AG10803 (cell line): ENCODE data around the gene RGS14.

Experiments used
- DNase-seq: peaks from one replicate; pipeline ENCODE4 v3.0.0; 2010; ENCODE audit warnings: low read depth
- H3K4me3 ChIP-seq: 2 replicates; pipeline ENCODE4 v1.5.1; 2011; ENCODE audit warnings: mild to moderate bottlenecking, low read length, control low read depth
- CTCF ChIP-seq: conservative IDR thresholded peaks from 2 replicates; pipeline ENCODE4 v1.5.1; 2011; ENCODE audit warnings: mild to moderate bottlenecking, low read length, control low read depth, inconsistent platforms

The RGS14 gene

GRCh38 chr5:177311723-177312648 is 45.7 kb upstream of the RGS14 start, which contains the start of gene MXD3:
MXD3 (minus strand) TSS chr5:177311898; CDS start chr5:177311830, 68 bp downstream.
- peak within 1 kb of the TSS; percentile 75 for H3K4me3 ChIP-seq
- DNase-seq, result peak; percentile 91
- no peak for TF ChIP-seq CTCF

- DNase-seq, result no peak
- H3K4me3 ChIP-seq, result peak overlapping the region; percentile 12
- no peak for TF ChIP-seq CTCF
Measured at GRCh38 chr5:177312649-177313181, 45.0 kb upstream of the RGS14 start.

- H3K4me3 ChIP-seq, result no peak overlapping the region
- DNase-seq, result no peak
- TF ChIP-seq CTCF, result no peak
Measured at GRCh38 chr5:177313561-177314259, 44.0 kb upstream of the RGS14 start.

GRCh38 chr5:177314376-177315342 is 43.1 kb upstream of the RGS14 start:
- TF ChIP-seq CTCF, result no peak
- H3K4me3 ChIP-seq, result no peak overlapping the region
- no peak for DNase-seq

GRCh38 chr5:177315411-177315810 is 42.3 kb upstream of the RGS14 start:
- DNase-seq, result no peak
- no peak overlapping the region for H3K4me3 ChIP-seq

More at GRCh38 chr5:177315411-177315810, 42.3 kb upstream of the RGS14 start:
- TF ChIP-seq CTCF, result no peak
